IgD-negative memory B cell (primary cell): ENCODE data around the gene NRM. TPM values are rescaled to one million over a fixed set of nuclear protein-coding genes. Genes with fewer than 3 reads are reported as not detected.

Experiments
- H3K27ac Mint-ChIP-seq, 3 donors: one replicate each; pipeline ENCODE4 v1.8.0; 2020 to 2022; ENCODE audit warnings: mild to moderate bottlenecking in 3 of 3, mixed read lengths in 3 of 3, moderate library complexity in 1 of 3
- H3K27me3 Mint-ChIP-seq: one replicate; pipeline ENCODE4 v1.8.0; 2021; ENCODE audit warnings: mixed read lengths
- H3K36me3 Mint-ChIP-seq: one replicate; pipeline ENCODE4 v1.8.0; 2020; ENCODE audit warnings: mild to moderate bottlenecking, mixed read lengths
- H3K4me1 Mint-ChIP-seq, 3 donors: one replicate each; pipeline ENCODE4 v1.8.0; 2020 to 2022; ENCODE audit warnings: mixed read lengths in 3 of 3, mild to moderate bottlenecking in 1 of 3
- H3K4me3 Mint-ChIP-seq, 4 donors: one replicate each; pipeline ENCODE4 v1.8.0; 2020 to 2022; ENCODE audit warnings: mild to moderate bottlenecking in 4 of 4, mixed read lengths in 4 of 4, moderate library complexity in 3 of 4
- H3K9me3 Mint-ChIP-seq, 3 donors: one replicate each; pipeline ENCODE4 v1.8.0; 2020 to 2021; ENCODE audit warnings: mixed read lengths in 3 of 3, mild to moderate bottlenecking in 1 of 3
- polyA plus RNA-seq: library from polyadenylated mRNA; unstranded; fragments of 300-500 nt; fragmentation: Illumina TruSeq; gene quantifications from one replicate; pipeline ENCODE4 v1.2.3, GENCODE V29; 2021

Gene NRM
- polyA plus RNA-seq, 1 donor from 2014 or later = 56.1 TPM

DNA sequence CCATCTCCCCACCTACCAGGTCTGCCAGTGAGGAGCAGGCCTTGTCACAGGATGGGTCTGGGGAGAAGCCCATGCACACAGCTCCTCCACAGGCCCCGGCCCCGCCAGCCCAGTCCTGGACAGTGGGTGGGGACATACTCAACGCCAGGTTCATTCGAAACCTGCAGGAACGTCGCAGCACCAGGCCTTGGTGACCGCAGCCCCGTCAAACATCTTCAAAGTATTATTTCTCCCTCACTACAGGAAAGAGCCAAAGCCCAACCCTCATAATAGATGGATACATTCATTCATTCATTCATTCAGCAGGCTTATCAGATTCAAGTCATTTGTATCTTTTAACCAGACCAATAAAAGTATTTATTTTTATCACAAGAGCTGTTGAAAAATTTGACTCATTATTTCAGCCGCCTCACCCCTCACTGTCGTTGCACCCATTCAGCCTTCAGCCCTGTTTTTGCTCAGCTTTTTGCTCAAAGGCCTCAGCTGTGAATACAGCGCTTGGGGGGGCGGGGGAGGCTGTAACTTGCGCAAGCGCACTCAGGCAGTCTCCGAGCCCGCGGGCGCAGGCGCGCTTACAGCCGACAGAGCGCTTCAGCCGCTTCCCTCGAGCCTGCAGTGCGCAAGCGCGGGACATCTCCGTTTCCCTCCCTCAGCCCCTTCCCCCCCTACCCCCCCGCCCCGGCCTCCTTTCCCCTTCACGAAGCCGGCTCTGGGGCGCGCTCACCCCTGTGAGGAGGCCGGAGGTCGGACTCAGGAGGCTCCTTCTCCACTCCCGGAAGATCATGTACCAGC lies 44.1 kb downstream of the NRM start, which contains the start of gene C6orf136:
C6orf136 (plus strand) TSS at position 684 of the 792 bp plus-strand sequence; CDS start at position 783, 99 bp downstream.
- Mint-ChIP-seq H3K27ac (peak within 1 kb of the TSS; percentile 75 to 97 (median 95)), H3K36me3 (no peaks in the 10 kb centered on the region), H3K27me3 (no peaks in the 10 kb centered on the region), H3K4me1 (peaks cover 6 to 18% (median 9%) of the 10 kb centered on the region in 3 donors), H3K4me3 (peak within 1 kb of the TSS; percentile 86 to 95 (median 92)), H3K9me3 (no peaks in the 10 kb centered on the region)

DNA sequence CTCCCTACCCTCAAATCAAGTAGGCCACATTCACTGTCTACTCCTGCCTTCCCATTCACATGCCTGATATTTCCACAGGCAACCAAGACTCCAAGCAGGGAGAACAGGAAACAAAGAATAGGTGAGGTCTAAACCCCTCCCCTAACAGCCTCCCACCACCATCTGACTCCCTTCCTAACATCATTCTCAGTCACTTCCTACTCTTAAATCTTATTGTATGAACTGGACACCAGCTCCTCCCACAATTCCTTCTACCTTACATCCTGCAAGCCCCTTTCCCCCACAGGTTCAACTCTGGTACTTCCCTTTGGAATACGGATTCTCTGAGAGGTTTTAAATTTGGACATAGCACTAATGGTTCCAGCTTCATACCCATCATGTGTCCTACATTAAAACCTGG lies 44.8 kb downstream of the NRM start:
- Mint-ChIP-seq H3K27me3 (no peaks in the 10 kb centered on the region), H3K36me3 (no peaks in the 10 kb centered on the region), H3K4me3 (peak overlapping the region in 2 of 4 donors; percentile 17 to 86), H3K9me3 (no peaks in the 10 kb centered on the region), H3K4me1 (peaks cover 6 to 16% (median 6%) of the 10 kb centered on the region in 3 donors), H3K27ac (peak overlapping the region in 2 of 3 donors; percentile 75 to 97)

DNA sequence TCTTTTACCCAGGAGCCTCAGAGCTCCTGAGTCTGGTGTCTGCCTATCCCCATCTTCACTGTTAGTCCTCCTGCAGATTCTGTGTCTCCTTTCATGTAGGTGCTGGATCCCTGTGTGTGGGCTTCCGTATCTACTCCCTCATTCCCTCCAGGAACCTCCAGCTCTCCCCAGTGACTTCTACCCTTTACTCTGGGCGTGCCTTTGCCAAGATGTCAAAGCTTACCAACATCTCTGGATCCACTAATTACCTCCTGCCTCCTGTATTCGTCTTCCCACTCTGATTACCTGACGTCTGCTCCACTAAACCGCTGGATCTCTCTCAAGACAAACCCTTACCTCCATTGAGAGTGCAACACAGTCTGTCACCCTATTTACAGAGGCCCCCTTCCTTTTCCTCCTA lies 46.0 kb downstream of the NRM start:
- H3K4me3 Mint-ChIP-seq = peak overlapping the region in 1 of 4 donors; percentile 18
- H3K9me3 Mint-ChIP-seq = no peaks in the 10 kb centered on the region
- H3K27ac Mint-ChIP-seq = peak overlapping the region in 1 of 3 donors; percentile 75
- H3K27me3 Mint-ChIP-seq = no peaks in the 10 kb centered on the region
- no peaks in the 10 kb centered on the region for H3K36me3 Mint-ChIP-seq
- H3K4me1 Mint-ChIP-seq = peaks cover 5 to 16% (median 6%) of the 10 kb centered on the region in 3 donors

DNA sequence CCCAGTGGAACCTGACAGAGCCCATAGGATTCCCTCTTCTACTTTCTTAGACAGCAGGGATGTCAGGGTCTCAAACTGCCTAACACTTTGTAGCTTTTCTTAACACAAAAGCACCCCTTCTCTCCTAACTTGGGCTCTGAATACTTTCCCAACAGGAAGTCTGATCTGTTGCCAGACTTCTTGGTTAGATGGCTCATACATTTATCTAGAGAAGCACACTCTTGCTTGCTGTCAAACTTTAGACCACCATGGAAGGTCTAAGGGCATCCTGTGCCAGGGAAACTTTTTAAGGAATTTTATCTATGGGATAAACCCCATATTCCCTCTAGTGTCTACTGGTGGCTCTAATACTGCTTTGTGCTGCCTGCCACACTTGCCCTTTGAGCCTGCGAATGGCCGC lies 47.1 kb downstream of the NRM start:
- Mint-ChIP-seq H3K27ac (peak overlapping the region in 2 of 3 donors; percentile 47 to 57), H3K9me3 (no peaks in the 10 kb centered on the region), H3K4me3 (no peak overlapping the region), H3K36me3 (no peaks in the 10 kb centered on the region), H3K4me1 (peaks cover 5 to 16% (median 6%) of the 10 kb centered on the region in 3 donors), H3K27me3 (no peaks in the 10 kb centered on the region)

DNA sequence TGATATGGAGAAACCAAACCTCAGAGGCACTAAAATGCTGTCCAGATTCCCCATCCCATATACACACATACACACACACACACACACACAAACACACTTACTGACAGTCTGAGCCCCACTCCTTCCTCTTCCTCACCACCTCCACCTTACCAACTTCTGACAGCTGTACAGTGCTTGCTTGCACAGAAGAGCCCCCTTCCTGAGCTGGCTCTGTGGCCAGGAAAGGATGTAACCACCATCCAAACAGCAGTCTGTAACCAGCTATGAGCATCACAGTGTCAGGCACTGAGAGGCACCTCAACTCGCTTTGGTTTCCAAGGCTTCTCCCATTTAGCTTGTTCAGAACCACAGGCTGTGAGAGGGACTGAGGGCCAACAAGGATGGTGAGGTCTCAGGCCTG lies 49.7 kb downstream of the NRM start:
- no peak overlapping the region for H3K27ac Mint-ChIP-seq
- H3K4me3 Mint-ChIP-seq = no peak overlapping the region
- H3K4me1 Mint-ChIP-seq = peaks cover 0 to 5% (median 1%) of the 10 kb centered on the region in 3 donors
- no peaks in the 10 kb centered on the region for H3K9me3 Mint-ChIP-seq
- no peaks in the 10 kb centered on the region for H3K36me3 Mint-ChIP-seq
- no peaks in the 10 kb centered on the region for H3K27me3 Mint-ChIP-seq

DNA sequence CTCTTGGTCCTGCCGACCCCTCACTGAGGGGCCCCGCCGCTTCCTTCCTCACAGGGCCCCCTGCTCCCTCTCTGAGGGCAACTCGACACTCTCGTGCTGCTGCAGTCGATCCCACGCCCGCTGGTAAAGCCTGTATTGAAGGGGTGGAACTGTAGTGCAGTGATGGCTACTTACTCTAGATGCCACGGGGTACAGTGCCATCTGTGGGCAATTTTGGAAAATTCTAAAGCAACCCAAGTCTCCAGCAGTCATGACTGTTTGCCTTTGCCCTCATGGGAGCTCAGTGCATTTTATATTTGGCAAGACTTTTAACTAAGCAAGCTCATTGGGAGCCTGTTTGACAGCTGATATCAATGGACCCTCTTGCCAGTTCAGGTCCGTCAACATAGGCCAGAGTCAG lies 50.3 kb downstream of the NRM start:
- no peaks in the 10 kb centered on the region for H3K36me3 Mint-ChIP-seq
- H3K4me1 Mint-ChIP-seq = peaks cover 0 to 4% (median 3%) of the 10 kb centered on the region in 3 donors
- H3K27me3 Mint-ChIP-seq = no peaks in the 10 kb centered on the region
- H3K27ac Mint-ChIP-seq = no peak overlapping the region
- H3K4me3 Mint-ChIP-seq = no peak overlapping the region
- no peaks in the 10 kb centered on the region for H3K9me3 Mint-ChIP-seq

Other genes starting within 250 kb of the NRM start
- 2,343 TPM for gene HLA-E, start 201.5 kb downstream of the NRM start, polyA plus RNA-seq
- 46.1 TPM for gene GNL1, start 134.5 kb downstream of the NRM start, polyA plus RNA-seq
- gene PRR3, start 133.7 kb downstream of the NRM start, polyA plus RNA-seq = 8.8 TPM
- gene ABCF1, start 119.5 kb downstream of the NRM start, polyA plus RNA-seq = 33.7 TPM
- gene PPP1R10, start 73.7 kb downstream of the NRM start, polyA plus RNA-seq = 28.0 TPM
- gene MRPS18B, start 73.1 kb downstream of the NRM start, polyA plus RNA-seq = 146 TPM
- 2.0 TPM for gene ATAT1, start 64.1 kb downstream of the NRM start, polyA plus RNA-seq
- gene C6orf136, start 43.9 kb downstream of the NRM start, polyA plus RNA-seq = 26.9 TPM
- 21.6 TPM for gene DHX16, start 18.0 kb downstream of the NRM start, polyA plus RNA-seq
- 91.7 TPM for gene PPP1R18, start 4.3 kb downstream of the NRM start, polyA plus RNA-seq
- 4.6 TPM for gene MDC1, start 26.3 kb upstream of the NRM start, polyA plus RNA-seq
- 156 TPM for gene TUBB, start 29.4 kb upstream of the NRM start, polyA plus RNA-seq
- 97.3 TPM for gene FLOT1, start 51.7 kb upstream of the NRM start, polyA plus RNA-seq
- gene IER3, start 53.6 kb upstream of the NRM start, polyA plus RNA-seq = 0.73 TPM
- gene DDR1, start 193.5 kb upstream of the NRM start, polyA plus RNA-seq = 4.6 TPM
- 8.4 TPM for gene GTF2H4, start 217.2 kb upstream of the NRM start, polyA plus RNA-seq
- 26.0 TPM for gene VARS2, start 223.3 kb upstream of the NRM start, polyA plus RNA-seq
- gene SFTA2, start 241.2 kb upstream of the NRM start, polyA plus RNA-seq = 0.60 TPM
- gene MUCL3, start 250.0 kb upstream of the NRM start, polyA plus RNA-seq = not detected